Hematopoietic multipotent progenitor cell treated with erythropoietin and hydrocortisone succinate and interleukin-3 and kit ligand, for 8 days (in vitro differentiated cells): ENCODE results near the gene NPAS1.
"Not testable (repeated sequence)": the region's sequence is repeated elsewhere in the genome, so short reads cannot be mapped to it uniquely, and the experiment has no call there.

ENCODE experiments used
- DNase-seq: peaks from one replicate; pipeline ENCODE4 v3.0.0-alpha.2; 2015

Gene NPAS1

DNA sequence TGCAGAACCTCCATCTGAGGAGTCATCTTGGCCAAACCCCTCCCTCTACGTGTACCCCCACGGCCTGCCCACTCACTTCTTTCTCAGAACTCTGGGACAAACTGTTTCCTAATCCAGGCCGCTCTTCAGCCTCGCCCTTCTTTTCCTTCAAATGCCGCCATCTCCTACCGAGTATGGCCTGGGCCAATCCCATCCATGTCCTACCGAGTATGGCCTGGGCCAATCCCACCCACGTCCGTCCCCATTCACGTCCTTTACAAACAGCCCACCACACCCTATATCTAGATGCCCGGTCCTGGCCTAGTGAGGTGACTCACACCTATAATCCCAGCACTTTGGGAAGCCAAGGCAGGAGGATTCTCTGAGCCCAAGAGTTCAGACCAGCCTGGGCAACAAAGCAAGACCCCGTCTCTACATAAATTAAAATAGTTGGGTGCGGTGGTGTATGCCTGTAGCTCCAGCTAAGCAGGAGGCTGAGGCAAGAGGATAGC, 27.7 kb downstream of the NPAS1 start:
- DNase-seq, result no peak

DNA sequence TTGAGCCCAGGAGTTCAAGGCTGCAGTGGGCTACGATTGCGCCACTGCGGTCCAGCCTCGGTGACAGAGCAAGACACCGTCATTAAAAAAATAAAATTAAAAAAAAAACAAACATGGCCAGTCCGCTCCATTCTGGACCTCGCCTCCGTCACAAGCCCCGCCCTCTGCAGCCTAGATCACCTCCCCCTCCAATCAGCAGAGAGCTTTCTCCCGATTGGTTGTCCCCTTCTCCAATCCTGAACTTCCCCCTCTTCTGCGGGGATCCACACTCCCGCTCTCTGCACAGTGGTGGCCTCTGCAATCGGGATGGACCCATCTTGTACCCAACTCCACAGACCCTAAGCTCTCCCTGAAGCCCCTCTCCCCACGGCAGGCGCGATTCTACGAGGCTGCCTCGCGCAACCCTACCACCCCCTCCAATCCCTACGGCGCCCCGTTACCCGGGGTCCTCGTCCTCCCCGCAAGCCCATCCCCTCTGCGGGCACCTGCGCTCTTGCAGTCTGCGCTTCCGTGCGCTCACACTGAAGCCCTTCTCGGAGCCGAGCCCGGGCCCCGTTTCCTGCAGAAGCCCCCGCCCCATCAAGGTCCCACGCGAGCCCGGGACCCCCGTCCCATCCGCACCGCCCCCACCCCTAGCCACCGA, 28.2 kb downstream of the NPAS1 start:
- DNase-seq, result peak; percentile 91

- DNase-seq, result no peak
Observed at GRCh38 chr19:47049307-47049700, 29.7 kb downstream of the NPAS1 start.

- DNase-seq, result not testable (repeated sequence)
Observed at GRCh38 chr19:47050562-47050961, 30.9 kb downstream of the NPAS1 start.

DNA sequence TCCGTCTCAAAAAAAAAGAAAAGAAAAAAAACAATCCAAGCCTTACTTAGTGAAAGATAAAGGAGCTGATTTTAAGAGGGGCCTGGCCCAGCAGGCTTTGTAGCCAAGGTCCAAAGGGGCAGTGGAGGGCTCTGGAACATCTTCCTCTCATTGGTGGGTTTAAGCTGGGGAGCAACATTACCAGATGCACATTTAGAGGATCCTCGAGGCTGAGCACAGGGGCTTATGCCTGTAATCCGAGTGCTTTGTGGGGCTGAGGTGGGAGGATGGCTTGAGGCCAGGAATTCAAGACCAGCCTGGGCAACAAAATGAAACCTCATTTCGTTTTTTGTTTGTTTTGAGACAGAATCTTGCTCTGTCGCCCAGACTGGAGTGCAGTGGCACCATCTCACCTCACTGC, 36.8 kb downstream of the NPAS1 start:
- DNase-seq, result no peak

DNA sequence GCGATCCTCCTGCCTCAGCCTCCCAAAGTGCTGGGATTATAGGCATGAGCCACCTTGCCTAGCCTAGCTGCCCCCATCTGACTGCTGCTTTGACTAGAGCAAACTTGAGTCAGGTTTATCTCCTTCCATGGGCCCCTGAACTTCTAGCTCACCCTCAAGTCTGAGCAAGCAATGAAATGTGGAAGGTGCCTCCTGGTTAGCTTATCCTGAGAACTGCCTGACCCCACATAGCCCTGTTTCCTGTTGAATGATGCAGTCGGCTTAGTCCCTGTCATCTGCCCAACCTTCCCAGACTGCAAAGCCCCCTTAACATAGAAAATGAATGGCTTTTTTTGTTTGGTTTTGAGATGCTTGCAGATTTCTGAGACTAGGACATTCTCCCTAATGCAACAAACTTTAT, 37.7 kb downstream of the NPAS1 start:
- no peak for DNase-seq

- DNase-seq, result no peak
Observed at GRCh38 chr19:47058621-47059022, 39.0 kb downstream of the NPAS1 start.

DNA sequence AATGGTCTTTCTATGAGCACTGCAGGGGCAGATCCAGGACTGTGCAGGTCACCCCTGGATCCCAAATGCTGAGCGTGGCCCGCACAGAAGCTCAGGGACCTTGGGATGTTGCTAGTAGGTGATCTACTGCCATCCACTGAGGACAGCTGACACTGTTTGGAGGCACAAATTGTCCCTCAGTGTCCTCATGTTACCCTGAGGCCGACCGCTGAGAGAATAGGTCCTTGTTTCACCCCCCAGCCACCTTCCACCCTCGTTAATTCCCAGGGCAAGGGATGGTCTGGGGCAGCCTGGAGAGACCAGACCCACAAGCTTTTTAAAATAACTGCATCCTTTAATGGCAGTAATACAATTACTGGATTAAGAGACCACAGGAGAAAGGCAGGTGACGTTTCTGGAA, 44.2 kb downstream of the NPAS1 start:
- no peak for DNase-seq

GRCh38 chr19:47065242-47065641, 45.6 kb downstream of the NPAS1 start:
- no peak for DNase-seq

DNA sequence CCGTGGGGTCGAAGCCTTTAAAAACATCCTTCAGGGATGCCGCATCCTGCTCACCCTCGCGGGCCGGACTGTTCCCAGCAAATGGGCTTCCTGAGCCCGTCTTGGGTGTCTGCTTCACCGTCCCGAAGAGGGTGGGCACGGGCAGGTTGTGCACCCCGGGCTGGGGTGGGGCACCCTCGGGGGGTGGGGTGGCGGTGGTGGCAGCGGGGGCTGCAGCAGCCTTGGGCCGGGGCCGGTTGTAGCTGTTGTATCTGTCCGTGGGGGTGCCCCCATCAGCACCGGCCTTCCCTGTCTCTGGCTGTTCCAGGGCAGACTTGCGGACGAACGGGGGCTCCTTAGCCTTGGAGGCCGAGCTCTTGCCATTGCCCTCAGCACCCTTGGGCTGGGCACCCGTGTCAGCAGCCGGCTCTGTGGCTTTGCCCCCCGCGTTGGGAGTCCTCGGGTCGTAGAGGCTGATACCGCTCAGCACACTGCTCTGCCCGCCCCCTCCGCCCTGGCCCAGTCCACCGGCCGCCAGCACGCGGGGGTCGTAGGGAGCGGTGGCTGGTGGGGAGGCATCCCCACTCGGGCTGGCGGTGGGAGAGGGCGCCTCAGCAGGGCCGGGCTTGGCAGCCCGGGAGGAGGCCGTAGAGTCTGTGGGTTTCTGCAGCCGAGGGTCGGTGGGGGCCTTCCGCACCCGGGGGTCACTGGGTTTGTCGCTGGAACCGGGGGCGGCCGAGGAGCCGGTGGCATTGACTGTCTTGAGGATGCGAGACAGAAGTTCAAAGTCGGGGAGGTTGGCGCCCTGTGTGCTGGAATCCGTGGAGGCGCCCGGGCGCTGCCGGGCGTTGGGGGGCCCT, 47.0 kb downstream of the NPAS1 start:
- no peak for DNase-seq

DNA sequence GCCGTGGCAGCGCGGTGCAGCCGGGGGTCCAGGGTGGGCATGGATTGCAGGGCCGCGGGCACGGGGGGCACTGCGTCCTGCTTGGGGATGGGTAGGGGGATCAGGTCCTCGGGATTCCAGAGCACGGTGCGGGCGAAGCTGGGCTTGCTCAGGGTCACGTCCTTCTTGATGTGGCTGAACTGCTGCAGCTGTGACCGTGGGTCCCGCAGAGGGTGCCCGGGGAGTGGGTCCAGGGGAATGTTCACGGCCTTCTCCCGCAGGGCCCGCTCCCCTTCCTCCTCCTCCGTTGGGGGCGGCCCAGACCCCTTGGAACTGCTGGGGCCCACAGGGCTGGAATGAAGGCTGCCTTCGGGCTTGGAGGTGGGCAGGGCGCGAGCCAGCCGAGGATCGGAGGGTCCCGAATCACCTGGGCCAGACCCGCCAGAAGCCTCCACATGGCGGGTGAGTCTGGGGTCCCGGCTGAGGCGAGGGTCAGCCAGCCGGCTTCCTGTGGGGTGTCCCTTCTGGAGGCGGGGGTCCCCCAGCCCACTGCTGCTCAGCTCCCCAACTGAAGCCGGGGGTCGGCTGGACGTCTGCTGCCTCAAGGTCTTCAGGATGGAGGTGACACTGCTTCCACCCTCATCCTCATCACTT, 47.7 kb downstream of the NPAS1 start:
- DNase-seq, result no peak

- no peak for DNase-seq
Observed at GRCh38 chr19:47068246-47068645, 48.6 kb downstream of the NPAS1 start.

DNA sequence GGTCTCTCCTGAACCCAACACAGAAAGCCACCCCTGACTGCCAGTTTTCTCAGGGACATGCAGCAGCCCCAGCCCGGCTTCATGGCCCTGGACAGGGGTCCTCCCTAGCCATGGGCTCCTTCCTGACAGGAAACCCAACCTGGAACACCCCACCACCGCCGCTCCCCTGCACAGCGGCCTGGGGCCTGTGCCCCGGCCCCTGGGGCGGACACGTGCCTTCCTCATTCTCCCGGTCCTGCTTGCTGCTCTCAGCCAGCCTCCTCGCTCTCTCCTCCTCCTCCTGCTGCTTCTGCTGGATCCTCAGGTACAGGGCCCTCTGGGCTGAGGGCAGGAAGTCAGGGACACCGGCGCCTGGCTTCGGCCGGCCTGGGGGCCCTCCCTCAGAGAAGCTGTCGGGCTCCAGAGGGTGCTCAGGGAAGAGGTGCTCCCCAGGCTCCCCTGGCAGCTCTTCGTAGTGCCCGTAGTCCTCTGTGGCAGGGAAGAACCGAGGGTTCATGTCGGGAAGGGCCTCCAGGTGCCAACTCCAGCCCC, 49.3 kb downstream of the NPAS1 start:
- DNase-seq, result no peak

- no peak for DNase-seq
Observed at GRCh38 chr19:47069795-47070194, 50.2 kb downstream of the NPAS1 start.

DNA sequence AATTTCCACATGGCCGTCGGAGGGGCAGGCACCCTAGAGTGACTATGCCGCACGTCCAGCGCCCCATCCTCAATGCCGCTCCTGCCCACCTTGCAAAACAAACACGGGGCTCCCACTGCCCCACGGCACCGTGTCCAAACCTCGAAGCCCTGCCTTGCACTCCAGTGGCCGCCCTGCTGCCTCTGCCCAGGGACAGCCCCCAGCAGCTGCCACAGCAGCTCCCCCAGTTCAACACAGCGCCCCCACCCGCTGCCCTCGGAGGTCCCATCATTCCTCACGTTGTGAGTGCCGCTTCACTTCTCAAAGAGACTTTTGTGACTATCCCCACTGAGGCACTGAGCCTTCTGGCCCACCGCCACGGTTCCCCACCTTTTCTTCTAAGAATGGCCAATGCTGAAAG, 51.1 kb downstream of the NPAS1 start:
- DNase-seq, result no peak

GRCh38 chr19:47071731-47072130, 52.1 kb downstream of the NPAS1 start:
- DNase-seq, result no peak

DNA sequence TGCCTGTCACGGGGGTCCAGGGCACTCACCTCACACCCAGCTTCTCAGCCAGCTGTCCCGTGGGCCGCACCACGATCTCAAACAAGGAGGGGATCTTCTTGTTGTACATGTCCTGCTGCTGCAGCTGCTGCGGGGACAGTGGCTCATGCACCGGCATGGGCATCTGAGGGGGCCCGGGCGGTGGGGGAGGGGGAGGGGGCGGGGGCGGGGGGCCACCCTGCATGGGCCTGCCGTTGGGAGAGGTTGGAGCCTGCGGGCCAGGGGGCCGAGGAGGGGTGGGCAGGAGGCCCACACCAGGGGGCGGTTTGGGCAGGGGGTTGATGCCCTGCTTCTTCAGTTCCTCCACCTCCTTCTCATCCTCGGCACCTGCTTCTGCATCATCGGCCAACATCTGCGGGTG, 52.7 kb downstream of the NPAS1 start:
- DNase-seq, result no peak

DNA sequence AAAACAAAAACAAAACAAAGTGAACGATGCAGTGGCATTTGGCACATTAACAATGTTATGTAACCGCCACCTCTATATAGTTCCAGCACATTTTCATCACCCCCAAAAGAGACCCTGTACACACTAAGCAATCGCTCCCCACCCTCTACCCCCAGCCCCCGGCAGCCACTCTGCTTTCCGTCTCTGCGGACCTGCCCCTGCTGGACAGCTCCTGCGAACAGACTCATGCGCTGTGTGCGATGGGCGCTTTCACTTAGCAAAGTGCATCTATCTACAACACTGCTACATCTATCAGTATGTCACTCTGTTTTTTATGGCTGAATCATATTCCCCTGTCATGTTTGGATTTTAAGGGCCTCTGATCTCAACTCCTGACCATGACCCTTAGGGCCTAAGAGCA, 53.9 kb downstream of the NPAS1 start:
- DNase-seq, result no peak

GRCh38 chr19:47074621-47075020, 55.0 kb downstream of the NPAS1 start:
- no peak for DNase-seq

DNA sequence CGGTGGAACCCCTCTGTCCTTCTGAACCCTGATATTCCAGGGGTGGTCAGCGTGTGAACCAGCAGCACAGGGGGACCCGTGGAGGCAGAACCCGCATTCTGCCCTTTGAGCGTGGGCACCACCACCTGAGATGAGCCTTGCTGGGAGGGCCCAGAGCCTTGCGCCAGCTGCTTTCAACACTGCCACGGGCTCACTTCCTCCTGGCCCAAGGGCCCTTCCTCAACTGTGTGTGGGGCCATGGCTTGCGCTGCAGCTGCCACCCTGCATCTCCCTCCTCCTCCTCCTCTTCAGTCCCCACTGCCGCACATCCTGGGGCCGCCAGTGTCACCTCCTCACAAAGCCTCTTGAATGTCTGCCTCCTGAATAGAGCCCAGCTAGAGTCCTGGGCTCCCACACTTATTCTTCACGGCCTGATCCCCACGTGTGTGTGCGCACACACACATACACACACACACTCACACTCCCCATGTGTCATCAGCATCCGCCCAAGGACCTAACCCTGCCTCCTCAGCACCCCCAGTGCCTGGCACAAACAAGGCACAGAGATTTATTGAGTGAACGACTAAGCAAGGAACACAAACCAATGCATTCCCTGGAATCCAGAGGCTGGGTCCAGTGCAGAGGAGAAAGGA, 55.7 kb downstream of the NPAS1 start:
- DNase-seq, result no peak

- no peak for DNase-seq
Observed at GRCh38 chr19:47075941-47076340, 56.3 kb downstream of the NPAS1 start.

DNA sequence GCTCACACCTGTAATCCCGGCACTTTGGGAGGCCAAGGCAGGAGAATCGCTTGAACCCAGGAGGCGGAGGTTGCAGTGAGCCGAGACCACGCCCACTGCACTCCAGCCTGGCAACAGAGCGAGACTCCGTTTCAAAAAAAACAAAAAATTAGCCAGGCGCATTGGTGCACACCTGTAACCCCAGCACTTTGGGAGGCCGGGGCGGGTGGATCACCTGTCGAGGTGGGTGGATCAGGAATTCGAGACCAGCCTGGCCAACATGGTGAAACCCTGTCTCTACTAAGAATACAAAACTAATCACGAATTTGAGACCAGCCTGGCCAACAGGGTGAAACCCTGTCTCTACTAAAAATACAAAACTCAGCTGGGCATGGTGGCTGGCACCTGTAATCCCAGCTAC, 58.7 kb downstream of the NPAS1 start:
- not testable (repeated sequence) for DNase-seq

DNA sequence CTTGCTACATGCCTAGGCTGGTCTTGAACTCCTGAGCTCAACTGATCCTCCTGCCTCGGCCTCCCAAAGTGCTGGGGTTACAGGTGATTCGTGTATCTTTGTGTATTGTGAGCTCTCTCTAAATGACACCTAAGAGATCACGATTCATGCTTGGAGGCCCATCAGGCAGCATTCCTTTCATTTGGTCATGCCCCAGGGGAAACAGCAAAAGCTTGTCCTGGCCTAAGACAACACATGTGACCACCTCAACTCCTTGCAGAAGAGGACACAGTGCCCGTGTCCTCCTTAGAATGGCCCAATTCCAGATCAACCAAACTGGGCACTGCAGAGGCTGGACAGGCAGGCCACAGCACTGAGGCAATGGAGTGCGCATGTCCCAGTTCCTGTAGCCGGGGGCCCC, 61.5 kb downstream of the NPAS1 start:
- DNase-seq, result no peak
